ENCODE data around the gene SPOUT1. TPM values are rescaled to one million over a fixed set of nuclear protein-coding genes. Genes with fewer than 3 reads are reported as not detected.
A peak's percentile ranks its signal among the peaks of the same experiment; 100 is the strongest.

Gene SPOUT1
- total and polyA plus RNA-seq, 10 of the 15 experiments (the other 5 are each of a cell fraction or from before 2014, with no cell fraction given): 5.7 to 95.0 (median 40.6) TPM

- TF ChIP-seq ZBTB40 (IDR thresholded peaks at IDR 0.05; ENCODE audit: borderline replicate concordance) (no peak), GABPA (IDR thresholded peaks at IDR 0.05; ENCODE audit: low read depth) (no peak)
Measured at GRCh38 chr9:128828267-128828666, 1.3 kb downstream of the SPOUT1 start (continued).

- Histone ChIP-seq H3K9ac (ENCODE audit: control insufficient read depth, insufficient read depth, low read length) (no peak overlapping the region), H3K79me2 (ENCODE audit: control insufficient read depth, insufficient read depth, low read length) (peaks cover 14% of the 10 kb centered on the region), H3K4me1 (ENCODE audit: control insufficient read depth, insufficient read depth, low read length) (peaks cover 7% of the 10 kb centered on the region; the same call in 1 of the 2 replicates), H3K4me3 (no peak overlapping the region), H3K27me3 (replicated peaks in 1 of 2; ENCODE audit: control insufficient read depth in 2 of 2, insufficient read depth in 2 of 2, low read length in 1 of 2) (no peaks in the 10 kb centered on the region), H3K9me3 (replicated peaks; ENCODE audit: control insufficient read depth, insufficient read depth, low read length) (no peaks in the 10 kb centered on the region), H3K36me3 (ENCODE audit: control insufficient read depth in 2 of 2, insufficient read depth in 2 of 2, low read length in 1 of 2) (peaks cover 22 to 28% of the 10 kb centered on the region in 2 experiments), H2AFZ (ENCODE audit: control insufficient read depth, low read depth, low read length) (no peak overlapping the region), H4K20me1 (ENCODE audit: control insufficient read depth, insufficient read depth) (no peaks in the 10 kb centered on the region), H3K4me2 (ENCODE audit: control insufficient read depth, insufficient read depth) (no peak overlapping the region), H3K27ac (ENCODE audit: control insufficient read depth, insufficient read depth) (no peak overlapping the region)
- ChIA-PET CTCF (interaction anchor here (0.5 to 2.9 kb wide), 2 partner anchors 8 to 40 kb away, joined by 3 to 22 read pairs; partner anchors contain the start of gene ENDOG), RAD21 (ENCODE audit: unreplicated experiment) (interaction anchor here (0.9 kb wide), 1 partner anchor 8 kb away, joined by 3 read pairs; the partner anchor contains the start of gene ENDOG), POLR2A (no interaction called here), SMC1A (ENCODE audit: uncharacterized antibody, unreplicated experiment) (no interaction called here)
- no peak for DNase-seq (ENCODE audit: low read depth, low spot score)
- FAIRE-seq: no peak
- 94% methylated on average over 22 of the region's 22 CpGs for WGBS (ENCODE audit: insufficient coverage, insufficient replicate concordance, low lambda C conversion rate, missing lambda C conversion rate)
- BruUV-seq (replicated peaks): no TSS peak
- intact Hi-C loops (cut with micrococcal nuclease; ENCODE audit: unreplicated experiment) (no loop called here), in situ Hi-C loops (cut with MboI) (no loop called here)
- ATAC-seq: no peak
- TF ChIP-seq E2F4 (IDR thresholded peaks at IDR 0.05; ENCODE audit: low read depth, low read length): no peak
- no peak for TF ChIP-seq HDGF (IDR thresholded peaks at IDR 0.05)
- no peak for TF ChIP-seq ZBTB11 (CRISPR knock-in tag; IDR thresholded peaks at IDR 0.05)
- TF ChIP-seq TARDBP (IDR thresholded peaks at IDR 0.05; ENCODE audit: borderline replicate concordance): no peak
- 0 out of 6 replicates have a peak, but pooled peaks of 1 of the 3 experiments have one; percentile 9 for TF ChIP-seq CTCF (IDR thresholded peaks at IDR 0.05 in 2 of 3, conservative IDR thresholded peaks at IDR 0.05 in 1 of 3; ENCODE audit: control insufficient read depth in 2 of 3, extremely low read depth in 1 of 3, insufficient read depth in 1 of 3, low read depth in 3 of 3, low read length in 3 of 3)
- no peak for TF ChIP-seq ETV6 (conservative IDR thresholded peaks at IDR 0.05 in 1 of 2, IDR thresholded peaks at IDR 0.05 in 1 of 2; ENCODE audit: borderline replicate concordance in 1 of 2, low read depth in 1 of 2)
- TF ChIP-seq ESRRA (IDR thresholded peaks at IDR 0.05; ENCODE audit: low read length): no peak
Measured at GRCh38 chr9:128825923-128826700, 3.5 kb downstream of the SPOUT1 start.

All from GM12878 (cell line).